ENCODE results near the gene NATD1.

DNA sequence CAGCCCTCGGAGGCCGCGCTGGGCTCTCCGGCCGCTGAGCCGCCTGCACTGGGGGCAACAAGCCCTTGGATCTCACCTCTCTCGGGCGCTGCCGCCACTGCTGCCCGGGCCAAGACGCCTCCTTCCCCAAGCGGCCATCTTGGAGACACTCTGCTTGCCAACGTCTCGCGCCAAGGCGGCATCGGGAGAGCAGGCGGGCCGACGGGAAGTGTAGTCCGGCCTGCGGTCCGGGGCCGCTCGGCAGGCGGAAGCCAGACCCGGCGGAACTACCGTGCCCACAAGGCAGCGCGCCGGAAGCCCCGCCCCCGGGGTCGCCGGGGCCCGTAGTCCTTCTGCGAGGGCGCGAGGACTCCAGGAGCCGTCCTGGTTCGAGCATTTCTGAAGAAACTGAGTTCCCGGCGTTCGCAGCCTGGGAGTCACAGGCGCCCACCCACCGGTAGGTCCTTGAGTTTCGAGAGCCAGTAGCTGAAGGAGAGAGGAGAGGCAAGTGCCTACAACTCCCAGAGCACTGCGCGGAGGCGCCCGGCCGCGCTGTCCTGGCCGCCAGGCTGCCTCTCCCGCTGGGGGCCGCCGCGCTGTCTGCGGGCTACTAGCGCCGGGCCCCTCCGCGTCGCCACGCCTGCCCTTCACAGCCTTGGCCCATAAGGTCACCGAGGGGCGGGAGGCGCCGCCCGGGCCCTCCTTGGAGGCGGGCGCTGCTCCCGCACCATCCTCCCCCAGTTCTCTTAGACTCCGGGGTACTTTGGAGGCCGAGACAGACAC is 39.0 kb downstream of the NATD1 start, which contains the start of gene TMEM11:
- TF ChIP-seq CTCF (IDR thresholded peaks at IDR 0.05; ENCODE audit: insufficient read depth, low read depth, low read length) (no peak), EZH2 (IDR thresholded peaks at IDR 0.05; ENCODE audit: insufficient read depth, low read length) (no peak)
